ENCODE results near the gene TBC1D1.

Gene TBC1D1

GRCh38 chr4:38182334-38182998 is 291.6 kb downstream of the TBC1D1 start:
- no peaks in the 10 kb centered on the region for H3K4me1 ChIP-seq (ENCODE audit: insufficient read depth, low read length)
- H3K9me3 ChIP-seq (ENCODE audit: insufficient read depth, low read depth, low read length) = peaks cover 6% of the 10 kb centered on the region; the same call in 1 of the 2 replicates
- no peak overlapping the region for H3K9ac ChIP-seq (ENCODE audit: low read depth, low read length)
- H3K27ac ChIP-seq (ENCODE audit: low read length) = no peak overlapping the region
- H3K27me3 ChIP-seq (ENCODE audit: insufficient read depth, low read length) = no peaks in the 10 kb centered on the region
- H3K4me3 ChIP-seq (ENCODE audit: low read length) = no peak overlapping the region
- no peaks in the 10 kb centered on the region for H3K36me3 ChIP-seq (ENCODE audit: insufficient read depth, low read depth, low read length)

DNA sequence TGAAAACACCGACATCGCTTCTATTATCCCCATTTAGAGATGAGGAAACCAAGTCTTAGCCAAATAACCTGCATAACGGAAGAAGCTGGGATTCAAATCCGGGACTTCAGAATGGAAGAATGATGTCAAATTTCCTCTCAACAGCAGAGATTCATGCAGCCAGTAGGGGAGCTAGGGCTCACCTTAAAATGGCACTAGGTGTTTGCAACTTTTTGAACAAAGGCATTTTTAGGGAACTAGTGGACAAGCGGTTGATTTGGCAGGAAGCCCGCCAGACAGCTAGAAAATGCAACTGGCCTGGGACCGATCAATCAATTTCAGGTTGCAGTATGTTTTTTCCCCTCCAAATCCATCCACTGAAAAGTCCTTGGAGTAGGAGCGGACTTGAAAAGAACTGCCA is 293.5 kb downstream of the TBC1D1 start:
- Histone ChIP-seq H3K9me3 (ENCODE audit: insufficient read depth, low read depth, low read length) (peaks cover 6% of the 10 kb centered on the region; the same call in 1 of the 2 replicates), H3K36me3 (ENCODE audit: insufficient read depth, low read depth, low read length) (no peaks in the 10 kb centered on the region), H3K9ac (ENCODE audit: low read depth, low read length) (no peak overlapping the region), H3K27ac (ENCODE audit: low read length) (no peak overlapping the region), H3K4me3 (ENCODE audit: low read length) (no peak overlapping the region), H3K27me3 (ENCODE audit: insufficient read depth, low read length) (no peaks in the 10 kb centered on the region), H3K4me1 (ENCODE audit: insufficient read depth, low read length) (no peaks in the 10 kb centered on the region)

DNA sequence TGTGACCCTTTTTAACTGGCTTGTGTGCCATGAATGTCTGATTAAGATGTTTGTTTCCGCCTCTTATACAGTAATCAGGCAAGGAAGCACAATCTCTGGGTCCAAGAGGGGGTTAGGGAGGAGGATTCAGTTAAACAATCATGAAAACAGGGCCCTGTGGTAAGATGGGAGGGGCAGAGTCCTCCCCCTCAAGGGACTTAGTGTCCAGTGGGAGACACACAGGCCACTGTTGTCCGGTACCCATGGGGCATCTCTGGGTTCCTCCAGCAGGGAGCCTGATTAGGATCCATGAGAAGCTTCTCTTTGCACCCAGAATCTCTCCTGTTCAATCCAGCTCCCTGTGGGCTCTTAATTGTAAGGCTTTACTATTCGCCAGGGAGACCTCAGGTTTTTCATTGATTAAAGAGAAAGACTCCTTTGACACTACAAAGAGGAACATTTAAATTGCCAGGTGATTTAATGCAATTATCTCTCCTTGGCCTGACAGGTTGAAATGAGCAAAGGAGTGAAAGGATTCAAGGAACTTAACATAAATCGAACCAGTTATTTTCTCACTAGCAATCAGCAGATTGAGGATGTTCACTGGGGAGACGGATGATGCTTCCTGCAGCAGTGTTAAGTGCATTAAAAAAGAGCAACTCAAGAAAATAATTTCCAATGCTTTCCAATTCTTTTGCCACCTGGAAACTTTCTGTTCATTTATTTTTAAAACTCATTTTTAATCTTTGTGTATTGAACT is 294.7 kb downstream of the TBC1D1 start:
- H3K9ac ChIP-seq (ENCODE audit: low read depth, low read length) = no peak overlapping the region

GRCh38 chr4:38188136-38188535 is 297.3 kb downstream of the TBC1D1 start:
- no peaks in the 10 kb centered on the region for H3K9me3 ChIP-seq (ENCODE audit: insufficient read depth, low read depth, low read length)
- H3K4me3 ChIP-seq (ENCODE audit: low read length) = no peak overlapping the region
- H3K36me3 ChIP-seq (ENCODE audit: insufficient read depth, low read depth, low read length) = no peaks in the 10 kb centered on the region
- no peak overlapping the region for H3K9ac ChIP-seq (ENCODE audit: low read depth, low read length)
- H3K27me3 ChIP-seq (ENCODE audit: insufficient read depth, low read length) = no peaks in the 10 kb centered on the region
- no peaks in the 10 kb centered on the region for H3K4me1 ChIP-seq (ENCODE audit: insufficient read depth, low read length)
- no peak overlapping the region for H3K27ac ChIP-seq (ENCODE audit: low read length)

More for the DNA sequence above, 294.7 kb downstream of the TBC1D1 start:
- Histone ChIP-seq H3K9me3 (ENCODE audit: insufficient read depth, low read depth, low read length) (peaks cover 6% of the 10 kb centered on the region; the same call in 1 of the 2 replicates), H3K4me1 (ENCODE audit: insufficient read depth, low read length) (no peaks in the 10 kb centered on the region), H3K4me3 (ENCODE audit: low read length) (no peak overlapping the region), H3K27ac (ENCODE audit: low read length) (no peak overlapping the region), H3K27me3 (ENCODE audit: insufficient read depth, low read length) (no peaks in the 10 kb centered on the region), H3K36me3 (ENCODE audit: insufficient read depth, low read depth, low read length) (no peaks in the 10 kb centered on the region)

DNA sequence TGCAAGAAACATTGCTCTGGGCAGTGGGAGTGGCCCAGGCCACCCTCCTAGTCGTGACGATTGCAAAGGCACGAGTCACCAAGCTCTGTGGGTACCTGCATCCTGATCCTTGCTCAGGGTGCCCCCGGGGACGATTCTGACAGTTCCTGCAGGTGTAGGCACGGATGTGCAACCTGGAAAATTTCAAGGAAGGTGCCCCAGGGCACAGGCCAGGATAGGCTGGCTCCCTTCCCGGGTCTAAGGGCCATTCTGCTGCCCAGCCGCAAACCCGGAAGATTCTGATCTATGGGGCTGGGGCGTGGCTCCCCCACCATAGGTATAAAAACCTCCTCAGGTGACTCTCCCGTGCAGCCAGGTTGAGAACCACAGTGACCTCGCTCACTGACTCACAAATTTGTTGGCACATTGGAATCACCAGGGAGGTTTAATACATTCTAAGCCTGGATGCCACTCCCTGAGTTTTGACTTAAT is 297.8 kb downstream of the TBC1D1 start:
- H3K36me3 ChIP-seq (ENCODE audit: insufficient read depth, low read depth, low read length) = no peaks in the 10 kb centered on the region
- no peak overlapping the region for H3K9ac ChIP-seq (ENCODE audit: low read depth, low read length)
- no peak overlapping the region for H3K4me3 ChIP-seq (ENCODE audit: low read length)
- no peaks in the 10 kb centered on the region for H3K27me3 ChIP-seq (ENCODE audit: insufficient read depth, low read length)
- H3K4me1 ChIP-seq (ENCODE audit: insufficient read depth, low read length) = no peaks in the 10 kb centered on the region
- no peak overlapping the region for H3K27ac ChIP-seq (ENCODE audit: low read length)
- H3K9me3 ChIP-seq (ENCODE audit: insufficient read depth, low read depth, low read length) = no peaks in the 10 kb centered on the region

Measured in iPS-20b (cell line).